HG02973 (cell line): ENCODE measurements around the gene PTAFR.

Experiments used
- ATAC-seq: cut with Tn5 transposase; IDR thresholded peaks from one replicate; pipeline ENCODE4 v1.9.1; 2021; ENCODE audit warnings: moderate library complexity; ENCODE audit not compliant: unreplicated experiment

PTAFR gene

DNA sequence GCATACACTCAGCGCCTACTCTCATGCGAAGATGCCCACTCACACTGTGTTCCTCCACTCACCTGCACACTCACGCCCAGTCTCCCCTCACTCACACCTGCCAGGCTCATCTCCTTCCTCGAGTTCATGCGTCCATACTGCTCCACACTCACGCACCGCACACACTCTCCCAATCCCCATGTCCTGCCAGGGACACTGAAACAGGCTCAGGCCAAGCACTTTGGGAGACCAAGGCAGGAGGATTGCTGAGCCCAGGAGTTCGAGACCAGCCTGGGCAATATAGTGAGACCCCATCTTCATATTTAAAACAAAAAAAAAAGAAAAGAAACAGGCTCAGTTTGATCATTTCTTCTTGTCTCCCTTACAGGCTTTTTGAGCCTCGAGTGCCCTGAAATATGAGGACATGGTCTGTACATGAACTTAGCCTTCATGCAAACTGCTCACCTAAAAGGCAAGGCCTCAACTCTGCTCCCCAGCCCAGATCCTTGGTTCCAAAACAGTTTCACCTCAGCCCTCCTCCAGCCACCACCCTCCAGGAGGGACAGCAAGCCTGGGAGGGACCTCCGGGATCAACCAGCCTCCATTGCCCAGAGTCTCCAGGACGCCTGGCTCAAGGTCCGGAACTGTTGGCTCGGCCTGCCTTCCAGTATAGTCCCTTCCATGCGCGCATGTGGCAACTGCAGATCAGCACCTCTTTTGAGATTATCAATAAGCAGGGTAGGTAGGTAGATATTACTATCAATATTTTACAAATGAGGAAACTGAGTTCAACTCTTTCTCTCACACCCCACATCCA lies 2.4 kb upstream of the PTAFR start:
- ATAC-seq, result no peak

DNA sequence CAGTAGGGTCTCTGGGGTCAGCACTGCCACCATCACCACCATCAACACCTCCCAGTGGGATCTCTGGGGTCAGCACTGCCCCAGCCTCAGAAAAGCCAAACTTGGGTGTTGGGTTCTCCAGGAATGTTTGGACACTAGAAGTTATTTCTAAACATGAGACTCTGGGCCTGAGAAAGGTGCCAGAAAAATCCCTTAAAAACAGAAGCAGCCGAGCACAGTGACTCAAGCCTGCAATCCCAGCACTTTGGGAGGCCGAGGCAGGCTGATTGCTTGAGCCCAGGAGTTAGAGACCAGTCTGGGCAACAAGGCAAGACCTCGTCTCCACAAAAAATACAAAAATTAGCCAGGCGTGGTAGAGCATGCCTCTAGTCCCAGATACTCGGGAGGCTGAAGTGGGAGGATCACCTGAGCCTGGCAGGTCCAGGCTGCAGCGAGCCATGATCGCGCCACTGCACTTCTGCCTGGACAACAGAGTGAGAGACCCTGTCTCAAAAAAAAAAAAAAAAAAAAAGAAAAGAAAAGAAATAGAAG lies 470 bp downstream of the PTAFR start:
- no peak for ATAC-seq

DNA sequence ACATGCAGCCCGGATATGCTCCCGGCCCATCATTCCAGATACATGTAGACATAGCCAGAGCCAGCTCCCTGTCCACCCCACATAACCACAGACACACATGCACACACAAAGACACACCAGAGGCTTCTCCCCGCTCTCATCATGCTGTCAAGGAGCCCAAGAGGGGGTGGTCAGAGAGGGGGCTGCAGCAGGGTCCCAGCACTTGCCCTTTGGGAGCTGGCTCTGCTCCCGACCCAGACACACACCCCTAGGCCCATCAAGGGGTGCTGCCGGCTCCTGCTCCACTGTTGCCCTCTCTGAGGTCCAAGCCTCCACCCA lies 2.6 kb downstream of the PTAFR start:
- ATAC-seq, result no peak

DNA sequence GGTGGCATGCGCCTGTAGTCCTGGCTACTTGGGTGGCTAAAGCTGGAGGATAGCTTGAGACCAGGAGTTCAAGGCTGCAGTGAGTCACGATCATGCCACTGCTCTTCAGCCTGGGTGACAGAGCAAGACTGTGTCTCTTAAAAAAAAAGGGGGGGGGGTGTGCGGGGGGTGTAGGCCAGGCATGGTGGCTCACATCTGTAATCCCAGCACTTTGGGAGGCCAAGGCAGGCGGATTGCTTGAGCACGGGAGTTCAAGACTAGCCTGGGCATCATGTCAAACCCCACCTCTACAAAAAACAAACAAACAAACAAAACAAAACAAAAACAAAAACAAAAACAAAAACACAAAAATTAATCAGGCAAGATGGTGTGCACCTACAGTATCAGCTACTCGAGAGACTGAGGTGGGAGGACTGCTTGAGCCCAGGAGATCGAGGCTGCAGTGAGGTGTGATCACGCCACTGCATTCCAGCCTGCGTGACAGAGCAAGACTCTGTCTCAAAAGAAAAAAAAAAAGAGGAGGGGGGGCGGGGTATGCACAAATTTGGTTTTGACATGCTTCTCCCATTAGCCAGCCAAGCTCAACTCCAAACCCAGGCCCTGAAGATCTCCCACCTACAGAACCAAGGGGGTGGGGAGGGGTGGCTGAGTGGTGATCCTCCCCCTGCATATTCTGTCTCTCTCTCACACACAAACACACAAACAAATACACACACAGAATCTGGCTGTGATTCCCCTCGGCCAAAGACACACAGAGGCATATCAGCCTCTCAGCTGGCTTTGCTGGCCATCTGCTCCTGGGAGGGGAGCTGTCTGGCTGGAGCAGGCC lies 3.1 kb downstream of the PTAFR start:
- ATAC-seq, result no peak

DNA sequence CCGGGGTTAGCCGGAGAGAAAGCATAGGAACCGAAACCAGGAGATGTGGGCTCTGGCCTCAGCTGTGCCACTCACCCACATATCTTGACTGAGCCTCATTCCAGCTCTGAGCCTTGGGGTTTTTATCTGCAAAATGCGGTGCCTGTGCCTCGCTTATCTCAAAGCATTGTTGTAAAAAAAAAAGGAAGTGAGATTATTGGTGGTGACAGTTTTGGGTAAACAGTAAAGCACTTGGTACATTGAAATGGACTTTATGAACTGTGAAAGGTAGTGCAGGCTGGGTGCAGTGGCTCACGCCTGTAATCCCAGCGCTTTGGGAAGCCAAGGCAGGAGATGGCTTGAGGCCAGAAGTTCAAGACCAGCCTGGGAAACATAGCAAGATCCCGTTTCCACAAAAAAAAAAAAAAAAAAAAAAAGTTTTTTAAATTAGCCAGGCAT lies 3.8 kb downstream of the PTAFR start:
- peak; percentile 46 for ATAC-seq

DNA sequence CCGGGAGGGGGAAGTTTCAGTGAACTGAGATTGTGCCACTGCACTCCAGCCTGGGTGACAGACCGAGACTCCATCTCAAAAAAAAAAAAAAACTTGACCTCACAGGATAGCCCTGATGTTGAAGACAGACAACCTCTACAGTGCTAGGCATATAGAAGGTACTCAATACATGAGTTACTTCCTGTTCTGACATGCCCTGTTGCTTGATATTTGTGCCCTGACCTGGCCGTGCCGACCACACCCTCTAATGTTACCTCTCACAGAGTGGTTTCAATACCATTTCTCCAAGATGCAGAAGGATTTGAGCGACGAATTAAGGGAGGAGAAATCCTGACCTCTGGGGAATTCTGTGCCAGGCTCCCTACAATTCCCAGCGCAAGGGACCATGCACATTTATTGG lies 5.2 kb downstream of the PTAFR start:
- no peak for ATAC-seq

DNA sequence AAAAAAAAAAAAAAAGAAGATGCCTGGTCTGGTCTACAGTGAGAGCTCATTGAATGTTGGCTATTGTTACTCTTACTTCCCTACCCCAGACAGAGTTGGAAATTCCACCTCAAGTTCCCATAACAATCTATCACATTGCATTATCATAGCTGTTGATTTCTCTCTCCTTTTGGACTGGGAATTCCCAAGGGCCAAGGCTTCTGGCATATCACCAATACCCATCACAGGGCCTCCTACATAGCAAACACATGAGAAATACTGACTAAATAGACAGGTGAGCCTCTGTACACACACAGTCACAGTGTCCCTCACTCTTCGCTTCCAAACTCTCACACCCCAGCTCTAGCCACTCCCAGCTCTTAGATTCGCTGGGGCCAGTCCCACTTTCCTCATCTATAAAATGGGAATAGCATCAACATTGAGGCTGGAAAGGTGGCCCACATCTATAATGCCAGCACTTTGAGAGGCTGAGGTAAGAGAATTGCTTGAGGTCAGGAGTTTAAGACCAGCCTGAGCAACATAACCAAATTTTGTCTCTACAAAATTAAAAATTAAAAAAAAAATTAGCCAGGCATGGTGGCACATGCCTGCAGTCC lies 6.4 kb downstream of the PTAFR start:
- ATAC-seq, result no peak

DNA sequence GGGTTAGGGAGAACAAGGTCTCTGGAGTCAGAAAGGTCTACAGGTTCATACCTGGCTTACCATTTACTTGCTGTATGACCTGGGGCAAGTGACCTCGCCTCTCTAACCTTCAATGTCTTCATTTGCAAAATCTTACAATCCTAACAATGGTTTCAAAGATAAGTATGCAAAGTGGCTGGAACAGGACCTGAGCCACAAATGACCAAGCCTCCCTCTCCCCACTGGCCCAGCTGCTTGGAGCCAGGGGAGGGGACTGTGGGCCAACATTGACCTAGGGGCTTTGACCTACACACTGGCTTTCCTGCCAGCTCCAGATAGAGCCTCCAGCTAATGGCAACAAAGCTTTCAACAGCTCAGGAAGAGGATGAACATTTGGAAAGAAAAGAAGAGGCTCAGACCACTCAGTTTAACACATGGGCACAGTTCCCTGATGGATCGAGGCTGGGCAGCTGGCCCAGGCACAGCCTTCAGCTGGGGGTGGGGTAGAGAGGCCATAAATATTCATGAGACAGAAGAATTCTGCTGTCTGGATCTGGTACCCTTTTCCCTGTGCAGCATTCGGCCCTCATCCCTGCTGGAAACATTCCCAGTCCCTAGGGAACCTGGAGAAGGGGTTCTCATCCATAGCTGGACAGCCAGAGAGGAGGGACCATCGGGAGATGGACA lies 12.9 kb downstream of the PTAFR start:
- no peak for ATAC-seq

DNA sequence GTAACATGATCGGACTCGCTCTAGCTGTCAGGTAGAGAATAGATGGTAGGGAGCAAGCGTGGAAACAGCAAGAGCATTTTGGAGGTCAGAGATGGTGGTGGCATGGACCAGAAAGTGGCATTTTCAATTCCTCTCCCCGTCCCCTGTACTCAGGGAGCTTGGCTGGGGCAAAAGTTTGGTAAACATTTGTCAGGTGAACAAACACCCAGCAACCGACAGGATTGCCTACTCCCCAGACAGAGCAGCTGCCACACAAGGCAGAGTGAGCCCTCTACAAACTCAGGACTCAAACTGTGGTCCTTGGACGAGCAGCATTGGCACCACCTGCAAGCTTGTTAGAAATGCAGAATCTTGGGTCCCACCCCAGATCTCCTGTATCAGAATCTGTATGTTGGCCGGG lies 14.3 kb downstream of the PTAFR start:
- no peak for ATAC-seq

DNA sequence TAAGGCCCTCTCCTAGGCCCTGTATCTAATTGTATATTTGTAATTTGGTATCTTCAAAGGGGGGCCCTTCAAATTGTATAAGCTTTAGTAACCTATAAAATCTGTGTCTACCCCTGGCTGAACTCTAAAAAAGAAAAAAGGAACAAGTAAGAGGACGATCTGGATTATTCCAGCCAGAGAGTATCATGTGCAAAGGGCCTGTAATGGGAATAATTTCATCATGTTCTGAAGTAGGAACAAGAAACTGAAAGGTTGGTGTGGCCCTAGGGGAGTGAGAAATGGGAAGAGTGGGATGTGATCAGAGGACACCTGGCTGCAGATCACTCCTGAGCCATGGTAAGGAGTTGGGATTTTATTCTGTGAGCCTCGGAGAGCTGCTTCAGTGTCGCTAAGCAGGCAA lies 14.7 kb downstream of the PTAFR start:
- ATAC-seq, result no peak

DNA sequence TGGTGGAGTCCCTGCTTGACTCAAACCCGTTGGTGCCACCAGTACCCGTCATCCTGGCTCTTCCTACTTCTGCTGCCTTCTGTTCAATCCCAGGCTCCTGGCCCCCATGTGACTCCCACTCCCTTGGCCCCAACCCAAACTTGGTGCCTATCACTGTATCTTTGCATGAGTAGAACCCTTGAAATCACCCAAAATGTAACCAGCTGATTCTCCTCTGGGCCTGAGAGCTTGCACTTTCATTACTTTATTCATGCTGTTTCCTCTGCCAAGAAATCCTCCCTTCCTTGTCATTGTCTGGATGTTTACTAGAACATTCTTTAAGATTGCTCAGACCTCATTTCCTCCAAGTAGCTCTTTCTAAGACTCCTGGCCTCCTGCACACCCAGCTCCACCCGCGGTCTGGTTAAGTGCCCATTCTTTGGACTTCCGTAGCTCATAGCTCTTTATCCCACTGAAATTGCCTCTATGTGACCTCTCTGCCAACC lies 15.7 kb downstream of the PTAFR start:
- no peak for ATAC-seq

DNA sequence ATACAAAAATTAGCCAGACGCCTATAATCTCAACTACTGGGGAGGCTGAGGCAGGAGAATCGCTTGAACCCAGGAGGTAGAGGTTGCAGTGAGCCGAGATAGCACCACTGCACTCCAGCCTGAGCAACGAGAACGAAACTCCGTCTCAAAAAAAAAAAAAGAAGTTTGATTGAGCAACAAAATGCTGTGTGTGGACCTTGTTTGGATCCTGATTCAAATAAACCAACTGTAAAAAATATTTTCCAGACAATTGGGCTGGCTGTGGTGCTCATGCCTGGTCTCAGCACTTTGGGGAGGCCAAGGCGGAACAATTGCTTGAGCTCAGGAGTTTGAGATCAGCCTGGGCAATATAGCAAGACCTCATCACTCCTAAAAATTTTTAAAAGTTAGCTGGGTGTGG lies 16.8 kb downstream of the PTAFR start:
- ATAC-seq, result no peak

DNA sequence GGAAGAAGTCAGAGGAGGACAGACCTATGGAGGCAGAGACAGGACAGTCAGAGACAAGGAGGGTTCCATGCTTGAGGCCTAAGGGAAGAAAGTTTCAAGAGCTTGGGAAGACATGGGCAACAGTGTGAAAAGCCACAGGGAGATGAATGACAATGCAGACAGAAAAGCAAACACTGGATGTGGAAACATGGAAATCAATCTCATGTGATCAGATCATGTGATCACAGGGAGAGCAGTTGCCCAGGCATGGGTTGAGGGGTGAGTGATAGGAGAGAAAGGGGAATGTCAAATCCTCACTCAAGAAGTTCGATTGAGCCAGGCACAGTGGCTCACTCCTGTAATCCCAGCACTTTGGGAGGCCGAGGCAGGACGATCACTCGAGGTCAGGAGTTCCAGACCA lies 17.2 kb downstream of the PTAFR start:
- ATAC-seq, result no peak

DNA sequence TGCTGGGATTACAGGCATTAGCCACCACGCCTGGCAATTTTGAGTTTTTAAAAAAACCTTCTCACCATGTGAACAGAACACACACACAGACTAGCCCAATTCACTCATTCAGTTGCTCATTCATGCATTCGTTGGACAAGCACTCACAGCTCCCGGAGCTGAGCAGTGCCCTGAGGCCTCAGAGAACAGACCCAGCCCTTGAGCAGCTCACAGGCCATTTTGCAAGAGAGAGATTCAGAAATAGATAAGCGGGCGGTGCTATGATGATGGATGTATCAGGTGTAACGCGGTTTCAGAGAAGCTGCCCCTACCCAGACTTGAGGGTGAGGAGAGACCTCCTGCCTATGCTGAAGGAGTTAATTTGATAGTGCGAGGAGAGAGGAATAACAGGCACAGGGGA lies 18.6 kb downstream of the PTAFR start:
- no peak for ATAC-seq

DNA sequence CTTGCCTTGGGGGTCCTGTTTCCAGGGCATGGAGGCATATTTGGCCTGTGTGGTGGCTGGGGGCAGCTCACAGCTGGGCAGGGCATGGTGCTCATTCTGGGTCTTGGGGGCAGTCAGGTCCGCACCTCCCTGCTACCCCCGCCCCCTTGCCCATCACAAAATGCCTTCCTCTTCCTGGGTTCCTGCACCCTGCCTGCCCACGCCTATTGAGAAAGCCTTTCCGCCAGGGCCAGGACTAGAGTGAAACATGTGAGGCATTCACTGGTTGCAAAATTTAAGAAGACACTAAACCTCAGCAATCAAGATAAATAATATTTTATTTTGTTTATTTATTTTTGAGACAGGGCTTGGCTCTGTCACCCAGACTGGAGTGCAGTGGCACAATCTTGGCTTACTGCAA lies 19.7 kb downstream of the PTAFR start:
- no peak for ATAC-seq

DNA sequence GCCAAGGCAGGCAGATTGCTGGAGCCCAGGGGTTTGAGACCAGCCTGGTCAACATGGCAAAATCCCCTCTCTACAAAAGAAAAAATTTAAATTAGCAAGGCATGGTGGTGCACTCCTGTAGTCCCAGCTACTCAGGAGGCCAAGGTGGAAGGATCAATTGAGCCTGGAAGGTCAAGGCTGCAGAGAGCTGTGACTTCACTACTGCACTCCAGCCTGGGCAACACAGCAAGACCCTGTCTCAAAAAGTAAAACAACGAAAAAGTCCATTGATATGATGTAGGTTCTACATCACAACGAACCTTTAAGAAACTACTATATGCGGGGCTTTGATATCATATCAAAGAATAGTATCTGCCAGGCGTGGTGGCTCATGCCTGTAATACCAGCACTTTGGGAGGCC lies 20.9 kb downstream of the PTAFR start:
- no peak for ATAC-seq

DNA sequence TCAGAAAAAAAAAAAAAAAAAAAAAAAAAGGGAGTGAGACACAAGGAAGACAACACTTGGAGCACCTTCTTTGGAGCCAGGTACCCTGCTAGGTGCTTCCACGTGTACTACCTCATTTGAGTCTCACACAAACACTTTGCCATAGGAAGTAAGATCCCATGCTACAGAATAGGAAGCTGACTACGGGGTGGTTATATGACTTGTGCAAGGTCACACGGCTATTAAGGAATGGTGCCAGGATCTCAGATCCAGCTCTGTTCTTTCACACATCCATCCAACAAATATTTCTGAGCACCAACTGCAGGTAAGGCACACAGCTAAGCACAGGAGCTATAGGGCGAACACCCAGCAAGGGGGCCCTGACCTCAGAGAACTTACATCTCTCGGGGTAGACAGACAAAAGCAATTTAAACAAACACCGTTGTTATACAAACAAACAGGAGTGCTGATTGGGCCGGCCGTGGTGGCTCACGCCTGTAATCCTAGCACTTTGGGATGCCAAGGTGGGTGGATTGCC lies 22.4 kb downstream of the PTAFR start:
- no peak for ATAC-seq

DNA sequence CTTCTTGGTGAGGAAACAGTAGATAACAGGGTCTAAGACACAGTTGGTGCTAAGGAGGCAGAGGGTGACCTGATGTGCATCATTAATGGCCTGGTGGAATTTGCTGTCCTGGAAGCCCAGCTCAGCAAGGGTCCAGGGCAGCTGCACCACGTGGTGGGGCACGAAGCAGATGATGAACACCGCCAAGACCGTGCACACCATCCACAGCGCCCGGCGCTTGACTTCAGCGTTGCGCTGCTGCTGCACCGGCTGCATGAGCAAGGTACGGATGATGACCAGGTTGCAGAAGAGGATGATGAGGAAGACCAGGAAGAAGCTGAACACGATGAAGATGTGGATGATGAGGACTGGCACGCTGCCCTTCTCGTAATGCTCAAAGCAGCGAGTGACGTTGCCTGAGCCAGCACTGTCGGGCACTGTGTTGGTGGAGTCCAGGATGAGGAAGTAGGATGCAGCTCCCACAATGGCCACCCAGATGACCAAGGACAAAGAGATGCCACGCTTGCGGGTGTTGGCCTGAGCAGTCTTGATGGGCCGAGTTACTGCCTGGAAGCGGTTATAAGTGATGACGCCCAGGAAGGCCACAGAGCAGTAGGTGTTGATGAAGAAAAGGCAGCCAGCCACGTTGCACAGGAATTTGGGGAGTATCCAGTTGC lies 26.2 kb downstream of the PTAFR start:
- no peak for ATAC-seq

DNA sequence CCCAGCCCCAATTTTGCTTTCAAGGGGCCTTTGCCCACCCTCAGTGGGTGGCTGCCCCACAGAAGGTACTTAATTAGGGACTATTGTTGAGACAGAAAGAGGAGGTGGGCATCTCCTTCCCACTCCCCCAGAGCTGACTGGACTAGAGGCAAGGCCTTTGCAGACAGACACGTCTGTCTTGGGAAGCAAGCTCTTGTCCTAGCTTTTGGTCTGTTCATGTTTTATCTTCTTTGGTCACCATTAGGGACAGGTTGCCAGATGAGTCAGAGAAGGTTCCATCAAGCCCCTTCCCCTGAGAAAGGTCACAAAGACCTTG lies 27.7 kb downstream of the PTAFR start:
- no peak for ATAC-seq

DNA sequence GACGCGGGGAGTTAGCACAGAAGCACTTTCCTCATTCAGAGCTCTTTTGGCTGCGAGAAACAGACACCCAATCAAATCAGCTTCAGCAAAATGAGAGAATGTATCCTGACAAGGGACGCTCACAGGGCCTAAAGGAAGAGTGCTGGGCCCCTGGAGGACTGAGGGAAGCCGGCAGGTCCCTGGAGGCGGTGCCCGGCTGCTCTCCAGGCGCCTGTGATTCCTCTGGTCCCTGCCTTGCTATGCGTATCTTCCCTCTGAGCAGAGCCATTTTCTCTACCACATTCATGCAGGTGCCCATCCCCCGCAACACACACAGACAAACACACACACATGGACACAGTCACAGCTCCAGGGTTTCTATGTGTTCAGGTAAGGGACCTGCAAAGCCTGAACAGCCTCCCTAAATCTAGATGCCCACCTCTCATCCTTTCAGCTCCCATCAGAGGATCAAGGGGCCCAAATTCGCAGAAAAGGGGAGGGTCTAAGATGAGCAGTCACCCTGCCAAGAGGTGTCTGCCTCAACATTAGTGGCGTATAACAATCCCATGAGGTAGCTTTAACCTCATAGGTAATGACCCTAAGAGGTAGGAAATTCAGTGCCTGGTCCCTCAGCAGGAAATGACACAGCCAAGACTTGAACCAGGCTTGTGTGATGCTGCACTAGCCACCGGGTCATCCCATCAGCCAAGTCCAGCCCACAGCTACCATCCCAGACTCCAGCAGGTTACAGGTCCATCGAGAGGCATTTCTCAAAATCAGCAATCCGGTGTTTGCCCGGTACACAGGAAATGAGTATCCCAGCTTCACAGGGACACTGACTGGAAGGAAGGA lies 29.0 kb downstream of the PTAFR start:
- peak; percentile 18 for ATAC-seq
